GM18951 (cell line): ENCODE data around the gene ZNF184.

Experiments
- POLR2A ChIP-seq: IDR thresholded peaks from 4 replicates; pipeline ENCODE4 v1.6.1; 2011; ENCODE audit warnings: mild to moderate bottlenecking; ENCODE audit not compliant: insufficient read length, insufficient read depth; ENCODE audit errors: extremely low read depth
- in situ Hi-C: fragments of 300-500 bp; cut with MboI; formaldehyde crosslinking; loops from one replicate; pipeline ENCODE4 v1.12.0; 2022; ENCODE audit warnings: low sequenced_read_pairs, mixed read lengths, inconsistent platforms; ENCODE audit not compliant: unreplicated experiment

The ZNF184 gene

DNA sequence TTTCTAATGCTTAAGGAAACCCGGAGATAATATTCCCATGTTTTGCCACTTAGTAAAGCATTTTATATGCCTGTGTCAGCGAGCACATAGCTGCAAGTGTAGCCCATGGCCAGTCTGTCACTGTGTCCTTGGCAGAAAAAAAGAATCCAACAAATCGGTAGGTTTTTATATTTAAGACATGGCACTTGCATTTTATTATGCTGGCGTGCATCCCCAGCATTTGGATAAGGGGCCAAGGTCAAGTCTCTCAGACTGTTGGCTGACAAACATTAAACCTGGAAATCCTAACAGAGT is 1.2 kb upstream of the ZNF184 start:
- no peak for TF ChIP-seq POLR2A
- in situ Hi-C loops, result no loop called here

DNA sequence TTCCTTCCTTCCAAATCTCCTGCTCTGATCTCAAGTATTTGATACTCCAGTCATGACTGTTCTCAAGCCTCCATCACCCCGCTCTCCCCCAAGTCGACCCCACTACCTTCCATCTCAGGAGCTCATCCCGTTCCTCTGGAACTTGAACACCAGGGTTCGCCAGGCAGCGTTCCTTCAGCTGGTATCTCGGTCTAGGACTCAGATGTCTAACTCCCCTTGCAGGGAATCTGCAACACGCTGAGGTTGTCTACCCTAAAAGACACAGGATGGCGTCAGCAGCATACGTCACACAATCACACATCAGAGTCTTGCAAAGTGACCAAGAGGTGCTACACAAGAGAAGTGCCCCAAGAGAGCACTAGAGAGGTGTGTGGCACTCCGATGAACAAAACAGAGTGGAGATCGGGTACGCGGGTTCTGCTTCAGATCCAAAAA is 706 bp downstream of the ZNF184 start:
- TF ChIP-seq POLR2A, result no peak
- in situ Hi-C loops, result no loop called here

DNA sequence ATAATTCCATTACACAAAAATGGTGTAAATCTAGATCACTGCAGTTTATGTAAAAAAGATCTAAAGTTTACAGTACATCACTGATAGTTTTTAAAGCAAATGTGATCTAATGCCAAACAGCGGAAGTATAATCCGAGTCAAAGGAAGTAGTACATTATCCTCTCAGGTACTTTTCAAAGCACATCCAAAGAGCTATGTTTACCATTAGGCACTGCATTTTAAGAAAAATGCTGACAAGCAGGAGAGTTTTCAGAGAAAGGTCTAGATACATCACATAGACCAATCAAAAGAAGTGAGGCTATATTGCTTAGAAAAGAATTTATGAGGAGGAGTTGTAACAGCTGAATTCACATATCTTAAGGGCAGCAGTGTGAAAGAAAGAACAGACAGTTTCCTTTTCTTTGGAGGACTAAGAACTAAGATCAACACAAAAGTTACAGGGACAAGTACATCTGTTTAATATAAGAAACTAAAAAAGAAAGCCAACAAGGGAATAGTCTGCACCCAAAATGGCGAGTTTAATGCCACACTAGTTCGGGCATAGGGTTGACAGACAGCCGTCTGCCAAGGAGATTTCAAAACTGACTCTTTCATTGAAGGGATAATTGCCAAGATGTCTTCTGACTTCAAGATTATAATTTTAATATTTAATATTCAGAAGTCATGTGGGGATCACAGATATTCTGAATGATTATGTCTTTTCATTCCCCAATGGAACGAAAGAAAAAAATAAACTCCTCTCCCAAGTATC is 1.4 kb downstream of the ZNF184 start:
- in situ Hi-C loops, result no loop called here
- no peak for TF ChIP-seq POLR2A

DNA sequence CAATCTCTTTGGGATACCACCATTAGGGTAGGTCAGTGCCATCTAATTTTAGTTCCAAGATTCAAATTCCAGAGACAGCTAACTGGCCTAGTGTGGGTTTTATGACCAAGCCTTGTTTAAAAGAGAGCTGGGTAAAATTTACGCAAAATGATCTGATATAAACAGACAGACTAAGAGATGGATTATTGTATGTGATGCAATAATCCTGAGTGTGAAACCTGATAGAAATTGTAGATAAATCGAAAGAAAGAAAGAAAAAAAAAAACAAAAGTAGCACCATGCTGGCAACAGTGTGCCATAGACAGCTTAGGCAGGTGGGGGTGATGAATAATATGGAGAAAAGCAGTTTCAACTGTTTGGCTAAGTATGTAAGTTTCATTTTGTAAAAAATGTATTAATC is 2.9 kb downstream of the ZNF184 start:
- no peak for TF ChIP-seq POLR2A
- in situ Hi-C loops, result no loop called here

DNA sequence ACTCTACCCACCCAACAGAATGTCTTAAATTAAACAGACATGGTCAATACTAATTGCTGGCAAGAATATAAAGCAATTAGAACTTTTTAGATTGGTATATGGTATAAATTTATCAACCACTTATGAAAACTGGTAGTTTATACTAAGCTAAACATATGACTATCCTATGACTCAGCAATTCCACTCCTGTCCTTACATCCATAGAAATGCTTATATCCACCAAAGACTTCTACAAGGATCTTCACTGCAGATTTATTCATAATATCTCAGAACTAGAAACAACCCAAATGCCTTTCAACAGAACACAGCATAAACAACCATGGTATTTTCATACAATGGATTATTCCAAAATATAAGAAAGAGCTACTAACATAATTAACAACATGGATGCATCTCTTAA is 4.6 kb downstream of the ZNF184 start:
- in situ Hi-C loops, result no loop called here
- TF ChIP-seq POLR2A, result no peak

DNA sequence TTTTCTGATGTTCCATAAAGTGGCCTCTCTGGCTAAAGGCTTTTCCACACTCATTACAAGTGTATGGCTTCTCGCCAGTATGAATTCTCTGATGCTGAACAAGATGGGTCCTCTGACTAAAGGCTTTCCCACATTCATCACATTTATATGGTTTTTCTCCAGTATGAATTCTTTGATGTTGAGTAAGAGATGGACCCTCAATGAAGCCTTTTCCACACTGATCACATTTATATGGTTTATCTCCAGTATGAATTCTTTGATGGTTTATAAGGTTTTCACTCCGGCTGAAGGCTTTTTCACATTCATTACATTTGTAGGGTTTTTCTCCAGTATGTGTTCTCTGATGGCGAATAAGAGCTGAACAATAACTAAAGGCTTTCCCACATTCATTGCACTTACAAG is 20.4 kb downstream of the ZNF184 start:
- TF ChIP-seq POLR2A, result no peak
- in situ Hi-C loops, result no loop called here

DNA sequence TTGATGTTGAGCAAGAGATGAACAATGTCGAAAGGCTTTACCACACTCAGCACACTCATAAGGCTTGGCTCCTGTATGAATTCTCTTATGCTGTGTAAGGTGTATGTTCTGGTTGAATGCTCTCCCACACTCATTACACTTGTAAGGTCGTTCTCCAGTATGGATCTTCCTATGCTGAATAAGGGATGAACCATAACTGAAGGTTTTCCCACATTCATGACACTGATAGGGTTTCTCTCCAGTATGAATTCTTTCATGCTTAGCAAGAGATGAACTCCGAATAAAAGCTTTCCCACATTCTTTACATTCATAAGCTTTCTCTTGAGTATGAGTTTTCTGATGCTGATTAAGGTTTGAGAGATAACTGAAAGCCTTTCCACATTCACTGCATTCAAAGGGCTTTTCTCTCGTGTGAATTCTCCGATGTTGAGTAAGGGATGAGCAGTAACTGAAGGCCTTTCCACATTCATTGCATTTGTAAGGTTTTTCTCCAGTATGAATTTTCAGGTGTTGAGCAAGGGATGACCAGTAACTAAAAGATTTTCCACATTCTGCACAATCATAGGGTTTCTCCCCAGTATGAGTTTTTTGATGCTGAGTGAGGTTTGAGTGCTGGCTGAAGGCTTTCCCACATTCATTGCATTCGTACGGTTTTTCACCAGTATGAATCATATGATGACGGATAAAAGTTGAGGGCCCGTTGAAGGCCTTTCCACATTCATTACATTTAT is 21.1 kb downstream of the ZNF184 start:
- no peak for TF ChIP-seq POLR2A
- in situ Hi-C loops, result no loop called here

DNA sequence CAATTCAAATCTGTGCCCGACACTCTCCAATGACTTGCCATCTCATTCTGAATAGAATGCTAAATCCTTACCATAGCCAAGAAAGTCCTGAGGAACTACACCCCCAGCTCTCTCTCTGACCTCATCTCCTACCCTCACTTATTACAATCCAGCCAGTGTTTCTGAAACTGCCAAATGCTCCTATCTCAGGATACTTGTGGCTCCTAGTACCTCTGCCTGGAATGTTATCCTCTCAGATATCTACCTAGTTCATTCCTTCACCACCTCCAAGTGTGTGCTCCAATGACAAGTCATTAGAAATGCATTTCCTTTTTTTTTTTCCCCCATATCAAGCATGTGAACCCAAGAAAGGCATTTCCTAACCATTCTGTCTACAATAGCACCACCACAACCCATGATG is 24.4 kb downstream of the ZNF184 start:
- in situ Hi-C loops, result no loop called here
- TF ChIP-seq POLR2A, result no peak

DNA sequence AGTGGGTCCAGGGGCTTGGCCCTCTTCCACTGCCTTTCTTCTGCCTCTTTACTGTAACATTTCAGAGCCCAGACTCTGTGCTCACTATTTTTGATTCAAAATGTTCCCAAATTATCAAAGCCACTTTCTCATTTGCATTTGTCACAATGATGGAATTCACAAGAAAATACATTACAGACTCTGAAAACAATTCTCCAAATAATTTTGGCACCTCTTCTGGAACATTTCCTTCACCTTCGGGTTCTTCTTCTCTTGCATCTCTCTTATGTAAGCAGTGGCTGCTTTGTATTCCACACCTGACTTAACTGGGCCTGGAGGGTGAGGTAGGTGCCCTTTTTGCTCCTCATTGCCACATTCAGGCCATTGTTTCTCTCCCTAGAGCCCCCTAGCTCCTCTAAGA is 30.0 kb downstream of the ZNF184 start:
- in situ Hi-C loops, result no loop called here
- TF ChIP-seq POLR2A, result no peak

DNA sequence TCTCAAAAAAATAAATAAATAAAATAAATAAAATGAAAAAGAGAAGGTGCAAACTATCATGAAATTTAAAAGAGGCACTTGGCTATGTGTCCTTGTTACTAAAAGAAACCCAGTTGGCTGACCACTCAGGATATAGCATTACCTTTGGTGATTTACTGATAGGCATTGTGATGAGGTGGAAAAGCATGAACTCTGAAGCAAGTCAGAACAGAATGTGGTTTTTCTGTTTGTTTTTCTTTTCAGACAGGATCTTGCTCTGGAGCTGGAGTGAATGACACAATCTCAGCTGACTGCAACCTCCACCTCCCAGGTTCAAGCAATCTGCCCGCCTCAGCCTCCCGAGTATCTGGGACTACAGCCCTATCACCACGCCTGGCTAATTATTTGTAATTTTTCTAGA is 31.9 kb downstream of the ZNF184 start:
- in situ Hi-C loops, result no loop called here
- TF ChIP-seq POLR2A, result no peak

DNA sequence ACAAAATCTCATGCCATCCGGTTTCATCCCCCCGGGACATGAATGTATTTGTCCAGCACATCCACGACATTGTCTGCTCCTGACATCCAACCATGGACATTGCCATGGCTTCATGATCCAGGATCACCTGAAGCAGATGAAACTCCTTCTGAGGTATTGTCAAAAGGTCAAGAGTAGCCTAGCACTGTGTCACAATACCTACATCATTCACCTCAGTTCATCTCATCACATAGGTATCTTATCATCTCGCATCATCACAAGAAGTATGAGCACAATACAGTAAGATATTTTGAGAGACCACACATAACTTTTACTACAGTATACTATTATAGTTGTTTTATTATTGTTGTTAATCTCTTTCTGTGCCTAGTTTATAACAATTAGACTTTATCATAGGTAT is 33.5 kb downstream of the ZNF184 start:
- in situ Hi-C loops, result no loop called here
- TF ChIP-seq POLR2A, result no peak

DNA sequence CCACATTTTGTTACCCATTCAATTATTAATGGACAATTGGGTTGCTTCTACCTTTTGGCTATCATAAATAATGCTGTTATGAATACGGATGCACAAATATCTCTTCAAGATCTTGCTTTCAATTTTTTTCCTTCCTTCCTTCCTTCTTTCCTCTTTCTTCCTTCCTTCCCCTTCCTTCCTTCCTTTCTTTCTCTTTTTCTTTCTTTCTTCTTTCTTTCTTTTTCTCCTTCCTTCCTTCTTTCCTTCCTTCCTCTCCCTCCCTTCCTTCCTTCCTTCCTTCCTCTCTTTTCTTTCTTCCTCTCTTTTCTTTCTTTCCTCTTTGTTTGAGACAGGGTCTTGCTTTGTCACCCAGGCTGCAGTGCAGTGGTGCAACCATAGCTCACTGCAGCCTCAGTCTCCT is 39.2 kb downstream of the ZNF184 start:
- in situ Hi-C loops, result no loop called here
- TF ChIP-seq POLR2A, result no peak

DNA sequence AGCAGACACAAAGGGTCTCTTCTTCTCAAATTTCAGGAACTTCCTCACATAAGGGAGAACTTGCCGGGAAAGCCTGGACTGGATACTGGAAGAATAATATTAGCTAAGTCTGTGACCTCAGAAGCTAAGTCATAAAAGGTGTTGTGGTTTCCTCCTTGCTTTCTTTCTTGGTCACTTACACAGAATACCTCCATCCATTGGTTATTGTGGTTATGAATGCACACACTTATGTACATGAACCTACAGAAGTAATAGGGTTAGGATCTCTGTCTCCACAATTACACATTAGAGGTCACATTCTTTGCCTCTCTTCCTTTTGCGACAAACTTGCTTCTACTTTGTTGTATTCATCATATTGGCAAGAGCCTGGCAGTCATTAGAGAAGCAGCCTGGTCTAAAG is 43.9 kb downstream of the ZNF184 start:
- no peak for TF ChIP-seq POLR2A
- in situ Hi-C loops, result no loop called here

DNA sequence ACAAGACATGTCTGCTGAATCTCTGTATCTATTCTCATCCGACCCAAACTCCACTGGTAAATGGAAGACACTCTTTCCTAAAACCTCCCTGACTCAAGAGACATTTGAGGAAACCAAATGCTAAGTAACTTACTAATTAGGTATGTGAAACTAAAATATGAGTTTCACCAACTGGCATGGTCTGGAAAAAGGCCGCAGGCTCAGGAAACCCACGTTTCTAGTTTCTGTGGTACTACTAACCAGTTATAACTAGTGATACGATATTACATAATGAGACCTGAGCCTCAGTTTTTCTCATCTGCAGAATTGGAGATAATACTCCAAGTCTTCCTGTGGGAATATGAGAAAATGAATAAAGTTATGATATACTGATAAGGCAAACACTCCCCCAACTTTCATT is 44.4 kb downstream of the ZNF184 start:
- TF ChIP-seq POLR2A, result no peak

More for the DNA sequence above, 44.4 kb downstream of the ZNF184 start:
- in situ Hi-C loops, result no loop called here
